K562 (cell line): ENCODE measurements around the gene VWA5B1. TPM values are rescaled to one million over a fixed set of nuclear protein-coding genes. Genes with fewer than 3 reads are reported as not detected.

Source experiments
- ATAC-seq: fragments of 200-7000 bp; cut with Tn5 transposase; 3 replicates; pipeline ENCODE4 v1.9.1; 2020; ENCODE audit warnings: moderate library complexity
- BruUV-seq: library from RNA; stranded (reverse); fragments of 400-500 nt; replicated peaks from 2 replicates; lab custom pipeline; 2021; lab: Mats Ljungman, UMichigan
- CTCF ChIA-PET: fragments of 300-600 bp; formaldehyde crosslinking; extraction: SDS; loops from one replicate; lab custom pipeline; 2021; ENCODE audit warnings: low intra/inter-chr PET ratio; lab: Yijun Ruan, JAX
- POLR2A ChIA-PET: fragments of 300-600, 350-650 bp; sonication (Branson Sonifier 250); formaldehyde crosslinking; extraction: SDS; loops from one replicate; lab custom pipeline; 2021; ENCODE audit warnings: antibody characterized with exemption, inconsistent platforms; lab: Yijun Ruan, JAX
- DNase-seq, 4 experiments: peaks; one replicate each; pipeline versions ENCODE4 v3.0.0 to v3.0.0-alpha.2; 2011 to 2018; ENCODE audit warnings: low spot score in 3 of 4, mixed read lengths in 3 of 4; ENCODE audit errors: extremely low read depth in 1 of 4
- FAIRE-seq: peaks from 2 replicates; lab custom pipeline; 2011; peaks lifted over from hg19 to GRCh38; lab: Jason Lieb, UNC
- H2AFZ ChIP-seq: 2 replicates; pipeline ENCODE4 v1.6.0; 2011; ENCODE audit warnings: low read depth, low read length, control low read depth, inconsistent platforms
- H3K27ac ChIP-seq: fragments of 200-600 bp; 3 replicates; pipeline ENCODE4 v1.8.0; 2011; ENCODE audit warnings: low read depth, mild to moderate bottlenecking, control low read depth, inconsistent platforms, low read length, moderate library complexity, mixed read lengths; ENCODE audit errors: extremely low read depth
- H3K27me3 ChIP-seq, 2 experiments: fragments of 300-600 bp in 1 of 2; 2 replicates in 1 of 2; 3 replicates in 1 of 2; pipeline versions ENCODE4 v1.6.0 to v1.8.0; 2011; ENCODE audit warnings: inconsistent platforms in 2 of 2, low read length in 2 of 2, mild to moderate bottlenecking in 1 of 2, mixed read lengths in 1 of 2, moderate library complexity in 1 of 2; ENCODE audit not compliant: control insufficient read depth in 2 of 2, insufficient read depth in 2 of 2
- H3K36me3 ChIP-seq: fragments of 300-600 bp; 3 replicates; pipeline ENCODE4 v1.8.0; 2011; ENCODE audit warnings: mild to moderate bottlenecking, low read length, inconsistent platforms; ENCODE audit not compliant: control insufficient read depth, insufficient read depth
- H3K4me1 ChIP-seq, 2 experiments: fragments of 200-600 bp in 1 of 2; replicated peaks in 1 of 2; 2 replicates in 1 of 2; 3 replicates in 1 of 2; pipeline versions ENCODE4 v1.5.1 to v1.8.0; 2011; ENCODE audit warnings: inconsistent platforms in 2 of 2, low read length in 2 of 2, mild to moderate bottlenecking in 1 of 2, mixed read lengths in 1 of 2, moderate library complexity in 1 of 2; ENCODE audit not compliant: control insufficient read depth in 2 of 2, insufficient read depth in 2 of 2
- H3K4me2 ChIP-seq: 2 replicates; pipeline ENCODE4 v1.6.1; 2011; ENCODE audit warnings: low read length, control low read depth, inconsistent platforms, mixed read lengths; ENCODE audit not compliant: insufficient read depth
- H3K4me3 ChIP-seq: fragments of 200-600 bp; sonication (generic), shearing (Covaris generic); 2 replicates; pipeline ENCODE4 v1.5.1; 2016; ENCODE audit warnings: control low read depth, inconsistent platforms
- H3K79me2 ChIP-seq: fragments of 200-600 bp; 3 replicates; pipeline ENCODE4 v1.8.0; 2011; ENCODE audit warnings: low read length, inconsistent platforms; ENCODE audit not compliant: control insufficient read depth, insufficient read depth
- H3K9ac ChIP-seq, 2 experiments: 2 replicates each; pipeline versions ENCODE4 v1.6.0 to v1.6.1; 2011; ENCODE audit warnings: low read depth in 2 of 2, low read length in 2 of 2, control low read depth in 1 of 2, inconsistent platforms in 1 of 2, mild to moderate bottlenecking in 1 of 2, mixed read lengths in 1 of 2; ENCODE audit not compliant: insufficient read depth in 1 of 2
- H3K9me1 ChIP-seq: one replicate; pipeline ENCODE4 v1.6.0; 2011; ENCODE audit warnings: inconsistent platforms, mild to moderate bottlenecking, low read length, moderate library complexity; ENCODE audit not compliant: control insufficient read depth, insufficient read depth
- H3K9me3 ChIP-seq: replicated peaks from 2 replicates; pipeline ENCODE4 v1.5.1; 2011; ENCODE audit warnings: low read depth, low read length, inconsistent platforms; ENCODE audit not compliant: control insufficient read depth, insufficient read depth
- H4K20me1 ChIP-seq: replicated peaks from 2 replicates; pipeline ENCODE4 v1.6.1; 2011; ENCODE audit warnings: low read length, inconsistent platforms, mixed read lengths; ENCODE audit not compliant: control insufficient read depth, insufficient read depth
- ESRRA ChIP-seq: fragments of 450-650 bp; IDR thresholded peaks from 2 replicates; pipeline ENCODE4 v1.6.1; 2014; ENCODE audit warnings: low read depth, mild to moderate bottlenecking, moderate library complexity, borderline replicate concordance
- HIVEP1 ChIP-seq: fragments of 250-450 bp; sonication (Bioruptor Pico); IDR thresholded peaks from 2 replicates; pipeline ENCODE4 v1.4.0; 2020; ENCODE audit warnings: mild to moderate bottlenecking
- JUNB ChIP-seq: fragments of 450-650 bp; formaldehyde crosslinking; conservative IDR thresholded peaks from 2 replicates; pipeline ENCODE4 v1.4.0; 2020; ENCODE audit warnings: mild to moderate bottlenecking
- KDM4B ChIP-seq, 2 experiments: fragments of 450-650 bp in 1 of 2; sonication (generic) in 1 of 2; IDR thresholded peaks; 2 replicates each; pipeline ENCODE4 v1.6.1; 2016 to 2017; ENCODE audit warnings: borderline replicate concordance in 2 of 2, antibody characterized with exemption in 1 of 2, low read depth in 1 of 2, mild to moderate bottlenecking in 1 of 2
- MAZ ChIP-seq, 2 experiments: fragments of 450-650 bp in 1 of 2; sonication (generic) in 1 of 2; formaldehyde crosslinking; IDR thresholded peaks in 1 of 2; conservative IDR thresholded peaks in 1 of 2; 2 replicates each; pipeline versions ENCODE4 v1.4.0 to v1.5.0; 2020; ENCODE audit warnings: mild to moderate bottlenecking in 1 of 2, missing genetic modification reagents in 1 of 2
- MYBL2 ChIP-seq, 2 experiments: fragments of 450-650 bp in 1 of 2; sonication (generic) in 1 of 2; formaldehyde crosslinking in 1 of 2; IDR thresholded peaks; 2 replicates each; pipeline versions ENCODE4 v1.6.1 to v1.8.1; 2017 to 2022; ENCODE audit warnings: borderline replicate concordance in 1 of 2, inconsistent platforms in 1 of 2, low read depth in 1 of 2, mild to moderate bottlenecking in 1 of 2, missing genetic modification reagents in 1 of 2, moderate library complexity in 1 of 2
- RBM34 ChIP-seq: fragments of 200-400 bp; formaldehyde crosslinking; IDR thresholded peaks from 2 replicates; pipeline ENCODE4 v1.6.1; 2018; ENCODE audit warnings: low read length, borderline replicate concordance; ENCODE audit not compliant: insufficient read depth
- RBM39 ChIP-seq: fragments of 200-400 bp; formaldehyde crosslinking; optimal IDR thresholded peaks from 2 replicates; pipeline ENCODE3; 2018; ENCODE audit warnings: low read depth, low read length
- SMC3 ChIP-seq: conservative IDR thresholded peaks from 2 replicates; pipeline ENCODE4 v1.6.1; 2011; ENCODE audit warnings: low read depth, low read length, improper control_type of control experiment; ENCODE audit not compliant: insufficient read depth
- TCF7L2 ChIP-seq: fragments of 150-350 bp; IDR thresholded peaks from 2 replicates; pipeline ENCODE4 v1.6.1; 2016; ENCODE audit warnings: low read depth, mild to moderate bottlenecking, low read length, moderate library complexity
- ZNF586 ChIP-seq: fragments of 450-650 bp; formaldehyde crosslinking; conservative IDR thresholded peaks from 2 replicates; pipeline ENCODE4 v1.4.0; 2020; ENCODE audit warnings: mild to moderate bottlenecking, moderate library complexity
- ZSCAN29 ChIP-seq: fragments of 450-650 bp; IDR thresholded peaks from 2 replicates; pipeline ENCODE4 v1.6.1; 2017
- WGBS: fragments of 100-300 bp; shearing (Covaris generic); methylation state at CpG from one replicate; pipeline ENCODE4 v1.1.6; 2016; ENCODE audit warnings: low coverage, mixed read lengths; ENCODE audit not compliant: insufficient coverage; ENCODE audit errors: missing lambda C conversion rate; 5-methylcytosine and 5-hydroxymethylcytosine counted together
- in situ Hi-C: fragments of 300-500 bp; cut with MboI; formaldehyde crosslinking; loops from 4 replicates; pipeline ENCODE4 v1.15.0; 2018; ENCODE audit warnings: inconsistent platforms, mixed read lengths
- intact Hi-C: fragments of 100-400 bp; cut with micrococcal nuclease; formaldehyde crosslinking; loops from 2 replicates; pipeline ENCODE4 v1.14.2; 2022
- polyA plus RNA-seq, 8 experiments: library from polyadenylated mRNA; depleted of rRNA in 4 of 8; stranded (reverse) in 5 of 8; unstranded in 3 of 8; fragments of >200 nt; fragmentation: Nextera tagmentation in 2 of 8; fragmentation: Illumina TruSeq in 1 of 8; extraction: Ambion mirVana in 2 of 8; extraction: Trizol in 1 of 8; gene quantifications; 2 replicates each; pipeline versions ENCODE4 v1.2.1 to v1.2.3, GENCODE V29; 2011 to 2014; ENCODE audit warnings: inconsistent platforms in 1 of 8, missing spikeins in 1 of 8
- total RNA-seq, 7 experiments: library from RNA; depleted of rRNA in 6 of 7; stranded (reverse); fragments of >200 nt in 6 of 7; fragmentation: Illumina TruSeq in 2 of 7; extraction: Trizol in 2 of 7; gene quantifications; 2 replicates each; pipeline versions ENCODE4 v1.2.1 to v1.2.3, GENCODE V29; 2011 to 2021; ENCODE audit warnings: low replicate concordance in 1 of 7
- TF ChIP-seq, protein P1 (sequence below): sonication (generic); formaldehyde crosslinking; IDR thresholded peaks from 2 replicates; pipeline ENCODE4 v1.8.0; 2022; ENCODE audit warnings: mild to moderate bottlenecking, low read depth, missing genetic modification reagents
- TF ChIP-seq, protein P2 (sequence below): fragments of 250-450 bp; sonication (Bioruptor Pico); IDR thresholded peaks from 2 replicates; pipeline ENCODE4 v1.4.0; 2020; ENCODE audit warnings: borderline replicate concordance
- TF ChIP-seq, protein P3 (sequence below): fragments of 450-650 bp; formaldehyde crosslinking; IDR thresholded peaks from 2 replicates; pipeline ENCODE4 v1.4.0; 2020; ENCODE audit warnings: mild to moderate bottlenecking, moderate library complexity
- TF ChIP-seq, protein P4 (sequence below): fragments of 250-450 bp; sonication (Bioruptor Pico); IDR thresholded peaks from 2 replicates; pipeline ENCODE4 v1.5.0; 2020; ENCODE audit warnings: mild to moderate bottlenecking, borderline replicate concordance

Gene VWA5B1
- total and polyA plus RNA-seq, 9 of the 15 experiments (the other 6 are each of a cell fraction or from before 2014, with no cell fraction given) = not detected

DNA sequence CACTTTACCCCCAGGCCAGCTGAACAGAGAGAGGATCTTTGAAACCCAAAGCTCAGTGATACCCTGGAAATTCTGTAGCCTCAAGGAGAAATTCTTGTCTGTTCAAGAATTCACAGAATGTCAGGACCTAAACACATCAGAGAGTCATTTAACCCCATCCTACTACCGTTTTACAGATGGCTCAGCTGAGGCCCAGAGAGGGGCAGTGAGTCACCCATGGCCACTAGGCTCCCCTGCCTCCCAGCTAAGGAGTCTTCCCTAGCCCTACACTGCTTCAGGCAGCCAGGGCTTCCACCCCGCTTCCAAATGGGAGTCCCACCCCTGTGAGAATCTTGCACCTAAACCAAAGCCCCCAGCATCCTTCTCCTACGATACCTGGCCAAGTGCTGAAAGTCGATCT, 28.3 kb downstream of the VWA5B1 start:
- no peaks in the 10 kb centered on the region for H3K79me2 ChIP-seq
- peaks cover 54 to 96% of the 10 kb centered on the region in 2 experiments for H3K27me3 ChIP-seq
- no peak for DNase-seq
- H4K20me1 ChIP-seq = peaks cover 10% of the 10 kb centered on the region
- no peak for ATAC-seq
- no peaks in the 10 kb centered on the region for H3K9me3 ChIP-seq
- no peaks in the 10 kb centered on the region for H3K4me1 ChIP-seq
- no peak overlapping the region for H3K4me2 ChIP-seq
- FAIRE-seq = no peak
- no TSS peak for BruUV-seq
- H3K36me3 ChIP-seq = no peaks in the 10 kb centered on the region
- POLR2A ChIA-PET = interaction anchor here (0.5 kb wide), 1 partner anchor 1430 kb away, joined by 3 read pairs; no protein-coding TSS in a partner anchor
- H3K9me1 ChIP-seq = no peaks in the 10 kb centered on the region
- no peak overlapping the region for H2AFZ ChIP-seq
- in situ Hi-C loops = no loop called here
- no peak overlapping the region for H3K9ac ChIP-seq
- H3K4me3 ChIP-seq = no peak overlapping the region
- CTCF ChIA-PET = no interaction called here
- no peak overlapping the region for H3K27ac ChIP-seq
- intact Hi-C loops = no loop called here
- 0% methylated on average over 4 of the region's 4 CpGs for WGBS
- TF ChIP-seq, protein P1, sequence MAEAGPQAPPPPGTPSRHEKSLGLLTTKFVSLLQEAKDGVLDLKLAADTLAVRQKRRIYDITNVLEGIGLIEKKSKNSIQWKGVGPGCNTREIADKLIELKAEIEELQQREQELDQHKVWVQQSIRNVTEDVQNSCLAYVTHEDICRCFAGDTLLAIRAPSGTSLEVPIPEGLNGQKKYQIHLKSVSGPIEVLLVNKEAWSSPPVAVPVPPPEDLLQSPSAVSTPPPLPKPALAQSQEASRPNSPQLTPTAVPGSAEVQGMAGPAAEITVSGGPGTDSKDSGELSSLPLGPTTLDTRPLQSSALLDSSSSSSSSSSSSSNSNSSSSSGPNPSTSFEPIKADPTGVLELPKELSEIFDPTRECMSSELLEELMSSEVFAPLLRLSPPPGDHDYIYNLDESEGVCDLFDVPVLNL (CRISPR knock-in tag) = no peak
- no peak for TF ChIP-seq MYBL2 (IDR thresholded peaks at IDR 0.05; ENCODE audit: low read depth)
- no peak for TF ChIP-seq MYBL2 (CRISPR knock-in tag; IDR thresholded peaks at IDR 0.05; ENCODE audit: borderline replicate concordance)
- TF ChIP-seq ZNF586 (CRISPR knock-in tag) = no peak
- no peak for TF ChIP-seq TCF7L2
- no peak for TF ChIP-seq RBM34
- no peak for TF ChIP-seq SMC3
- TF ChIP-seq KDM4B (IDR thresholded peaks at IDR 0.05; ENCODE audit: borderline replicate concordance in 2 of 2, low read depth in 1 of 2) = no peak
- TF ChIP-seq, protein P2, sequence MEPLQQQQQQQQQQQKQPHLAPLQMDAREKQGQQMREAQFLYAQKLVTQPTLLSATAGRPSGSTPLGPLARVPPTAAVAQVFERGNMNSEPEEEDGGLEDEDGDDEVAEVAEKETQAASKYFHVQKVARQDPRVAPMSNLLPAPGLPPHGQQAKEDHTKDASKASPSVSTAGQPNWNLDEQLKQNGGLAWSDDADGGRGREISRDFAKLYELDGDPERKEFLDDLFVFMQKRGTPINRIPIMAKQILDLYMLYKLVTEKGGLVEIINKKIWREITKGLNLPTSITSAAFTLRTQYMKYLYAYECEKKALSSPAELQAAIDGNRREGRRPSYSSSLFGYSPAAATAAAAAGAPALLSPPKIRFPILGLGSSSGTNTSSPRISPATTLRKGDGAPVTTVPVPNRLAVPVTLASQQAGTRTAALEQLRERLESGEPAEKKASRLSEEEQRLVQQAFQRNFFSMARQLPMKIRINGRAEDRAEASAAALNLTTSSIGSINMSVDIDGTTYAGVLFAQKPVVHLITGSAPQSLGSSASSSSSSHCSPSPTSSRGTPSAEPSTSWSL (CRISPR knock-in tag) = no peak
- no peak for TF ChIP-seq RBM39
- TF ChIP-seq MAZ (CRISPR knock-in tag; conservative IDR thresholded peaks at IDR 0.05 in 1 of 2, IDR thresholded peaks at IDR 0.05 in 1 of 2) = no peak
- no peak for TF ChIP-seq JUNB
- TF ChIP-seq, protein P3, sequence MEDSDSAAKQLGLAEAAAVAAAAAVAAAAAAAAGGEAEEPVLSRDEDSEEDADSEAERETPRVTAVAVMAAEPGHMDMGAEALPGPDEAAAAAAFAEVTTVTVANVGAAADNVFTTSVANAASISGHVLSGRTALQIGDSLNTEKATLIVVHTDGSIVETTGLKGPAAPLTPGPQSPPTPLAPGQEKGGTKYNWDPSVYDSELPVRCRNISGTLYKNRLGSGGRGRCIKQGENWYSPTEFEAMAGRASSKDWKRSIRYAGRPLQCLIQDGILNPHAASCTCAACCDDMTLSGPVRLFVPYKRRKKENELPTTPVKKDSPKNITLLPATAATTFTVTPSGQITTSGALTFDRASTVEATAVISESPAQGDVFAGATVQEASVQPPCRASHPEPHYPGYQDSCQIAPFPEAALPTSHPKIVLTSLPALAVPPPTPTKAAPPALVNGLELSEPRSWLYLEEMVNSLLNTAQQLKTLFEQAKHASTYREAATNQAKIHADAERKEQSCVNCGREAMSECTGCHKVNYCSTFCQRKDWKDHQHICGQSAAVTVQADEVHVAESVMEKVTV (CRISPR knock-in tag) = no peak
- no peak for TF ChIP-seq HIVEP1 (CRISPR knock-in tag)
- TF ChIP-seq, protein P4, sequence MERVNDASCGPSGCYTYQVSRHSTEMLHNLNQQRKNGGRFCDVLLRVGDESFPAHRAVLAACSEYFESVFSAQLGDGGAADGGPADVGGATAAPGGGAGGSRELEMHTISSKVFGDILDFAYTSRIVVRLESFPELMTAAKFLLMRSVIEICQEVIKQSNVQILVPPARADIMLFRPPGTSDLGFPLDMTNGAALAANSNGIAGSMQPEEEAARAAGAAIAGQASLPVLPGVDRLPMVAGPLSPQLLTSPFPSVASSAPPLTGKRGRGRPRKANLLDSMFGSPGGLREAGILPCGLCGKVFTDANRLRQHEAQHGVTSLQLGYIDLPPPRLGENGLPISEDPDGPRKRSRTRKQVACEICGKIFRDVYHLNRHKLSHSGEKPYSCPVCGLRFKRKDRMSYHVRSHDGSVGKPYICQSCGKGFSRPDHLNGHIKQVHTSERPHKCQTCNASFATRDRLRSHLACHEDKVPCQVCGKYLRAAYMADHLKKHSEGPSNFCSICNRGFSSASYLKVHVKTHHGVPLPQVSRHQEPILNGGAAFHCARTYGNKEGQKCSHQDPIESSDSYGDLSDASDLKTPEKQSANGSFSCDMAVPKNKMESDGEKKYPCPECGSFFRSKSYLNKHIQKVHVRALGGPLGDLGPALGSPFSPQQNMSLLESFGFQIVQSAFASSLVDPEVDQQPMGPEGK (CRISPR knock-in tag) = no peak
- TF ChIP-seq ESRRA = no peak
- no peak for TF ChIP-seq ZSCAN29
